Tibial nerve (tissue), 4 donors: ENCODE data around the gene TBX1. TPM values are rescaled to one million over a fixed set of nuclear protein-coding genes. Genes with fewer than 3 reads are reported as not detected.

Experiments used
- DNase-seq, 2 donors: peaks; one replicate each; pipeline ENCODE4 v3.0.0-alpha.2; 2019; ENCODE audit warnings: low spot score in 2 of 2
- H3K27ac ChIP-seq, 4 donors: fragments of 200-600 bp; sonication (generic) in 3 of 4; one replicate each; pipeline ENCODE4 v1.5.1; 2017 to 2019; ENCODE audit warnings: mild to moderate bottlenecking in 1 of 4
- H3K27me3 ChIP-seq, 2 donors: fragments of 200-600 bp; sonication (generic) in 1 of 2; one replicate each; pipeline versions ENCODE4 v1.5.1 to v1.6.0; 2017 to 2019
- H3K36me3 ChIP-seq, 3 donors: fragments of 200-600 bp; sonication (generic); one replicate each; pipeline ENCODE4 v1.5.1; 2018 to 2019
- H3K4me1 ChIP-seq, 4 donors: fragments of 200-600 bp; sonication (generic) in 3 of 4; one replicate each; pipeline ENCODE4 v1.5.1; 2017 to 2019
- H3K4me3 ChIP-seq, 4 donors: fragments of 200-600 bp; sonication (generic) in 3 of 4; one replicate each; pipeline ENCODE4 v1.5.1; 2017 to 2019; ENCODE audit warnings: mild to moderate bottlenecking in 1 of 4, moderate library complexity in 1 of 4
- H3K9me3 ChIP-seq, 4 donors: fragments of 200-600 bp; sonication (generic) in 3 of 4; one replicate each; pipeline ENCODE4 v1.5.1; 2017 to 2019
- CTCF ChIP-seq, 5 experiments: fragments of 200-600 bp in 3 of 5; fragments of 450-650 bp in 2 of 5; sonication (generic) in 3 of 5; IDR thresholded peaks; one replicate each; pipeline ENCODE4 v1.5.1; 2016 to 2019; ENCODE audit warnings: antibody characterized with exemption in 5 of 5, mild to moderate bottlenecking in 3 of 5, moderate library complexity in 2 of 5
- EP300 ChIP-seq, 2 donors: sonication (generic); formaldehyde crosslinking; IDR thresholded peaks; one replicate each; pipeline ENCODE4 v1.6.1; 2017; ENCODE audit warnings: antibody characterized with exemption in 2 of 2, mild to moderate bottlenecking in 1 of 2
- POLR2A ChIP-seq, 2 donors: fragments of 450-650 bp; IDR thresholded peaks; one replicate each; pipeline ENCODE4 v1.6.1; 2017; ENCODE audit warnings: antibody characterized with exemption in 2 of 2, mild to moderate bottlenecking in 2 of 2, moderate library complexity in 2 of 2
- WGBS, 2 donors: methylation state at CpG; one replicate each; pipeline ENCODE4 v1.1.5; 2018; 5-methylcytosine and 5-hydroxymethylcytosine counted together
- total RNA-seq, 4 donors: library from RNA; depleted of rRNA; stranded (reverse); fragments of >200 nt; gene quantifications; one replicate each; pipeline ENCODE4 v1.1.0, GENCODE V29; 2016

The TBX1 gene
- total RNA-seq, 4 donors from 2014 or later = 0.42 to 3.6 (median 2.6) TPM

GRCh38 chr22:19764636-19765476 is 4.3 kb downstream of the TBX1 start:
- Histone ChIP-seq H3K27me3 (peaks cover 0 to 78% of the 10 kb centered on the region in 2 donors), H3K4me1 (peaks cover 0 to 44% (median 11%) of the 10 kb centered on the region in 4 donors), H3K9me3 (no peaks in the 10 kb centered on the region), H3K27ac (peak overlapping the region in 1 of 4 donors; percentile 44), H3K36me3 (no peaks in the 10 kb centered on the region), H3K4me3 (no peak overlapping the region)
- WGBS, 2 donors = 55 to 61% methylated on average over 25 of the region's 25 CpGs
- TF ChIP-seq EP300 (IDR thresholded peaks at IDR 0.05) (no peak), CTCF (IDR thresholded peaks at IDR 0.05) (no peak), POLR2A (IDR thresholded peaks at IDR 0.05) (no peak)
- no peak for DNase-seq

- Histone ChIP-seq H3K4me3 (peak overlapping the region in 1 of 4 donors; percentile 44), H3K27me3 (peaks cover 0 to 81% of the 10 kb centered on the region in 2 donors), H3K36me3 (no peaks in the 10 kb centered on the region), H3K27ac (peak overlapping the region in 1 of 4 donors; percentile 44), H3K4me1 (peaks cover 0 to 39% (median 10%) of the 10 kb centered on the region in 4 donors), H3K9me3 (no peaks in the 10 kb centered on the region)
- WGBS, 2 donors = 6 to 22% methylated on average over 10 to 35 of the region's 83 CpGs
- TF ChIP-seq EP300 (IDR thresholded peaks at IDR 0.05) = no peak
- no peak for TF ChIP-seq POLR2A (IDR thresholded peaks at IDR 0.05)
- TF ChIP-seq CTCF (IDR thresholded peaks at IDR 0.05) = no peak
- no peak for DNase-seq
These were observed 5.1 kb downstream of the TBX1 start for GRCh38 chr22:19765477-19766239.

GRCh38 chr22:19766240-19766510 is 5.6 kb downstream of the TBX1 start:
- H3K4me1 ChIP-seq = peaks cover 0 to 36% (median 10%) of the 10 kb centered on the region in 4 donors
- 1% methylated on average over 15 of the region's 36 CpGs; no CpG with 5 or more reads in 1 of the 2 donors for WGBS, 2 donors
- no peaks in the 10 kb centered on the region for H3K36me3 ChIP-seq
- H3K9me3 ChIP-seq = no peaks in the 10 kb centered on the region
- no peak for DNase-seq
- H3K27ac ChIP-seq = peak overlapping the region in 1 of 4 donors; percentile 41
- peaks cover 0 to 87% of the 10 kb centered on the region in 2 donors for H3K27me3 ChIP-seq
- peak overlapping the region in 2 of 4 donors; percentile 7 to 44 for H3K4me3 ChIP-seq
- TF ChIP-seq CTCF (IDR thresholded peaks at IDR 0.05) (no peak), POLR2A (IDR thresholded peaks at IDR 0.05) (no peak), EP300 (IDR thresholded peaks at IDR 0.05) (no peak)

GRCh38 chr22:19766511-19767426 is 6.2 kb downstream of the TBX1 start:
- H3K9me3 ChIP-seq = no peaks in the 10 kb centered on the region
- WGBS, 2 donors = 3% methylated on average over 48 of the region's 103 CpGs; no CpG with 5 or more reads in 1 of the 2 donors
- H3K27ac ChIP-seq = peak overlapping the region in 1 of 4 donors; percentile 41
- TF ChIP-seq EP300 (IDR thresholded peaks at IDR 0.05) (no peak), CTCF (IDR thresholded peaks at IDR 0.05) (peak in 1 of 5 experiments; percentile 7)
- H3K27me3 ChIP-seq = peaks cover 0 to 88% of the 10 kb centered on the region in 2 donors
- no peaks in the 10 kb centered on the region for H3K36me3 ChIP-seq
- DNase-seq = peak in 1 of 2 donors; percentile 22
- H3K4me1 ChIP-seq = peaks cover 0 to 34% (median 10%) of the 10 kb centered on the region in 4 donors
- peak overlapping the region; percentile 0 to 44 (median 10) for H3K4me3 ChIP-seq
